HG03039 (cell line): ENCODE data around the gene RNF128.

Experiments
- ATAC-seq: cut with Tn5 transposase; IDR thresholded peaks from one replicate; pipeline ENCODE4 v1.9.1; 2021; ENCODE audit warnings: mild to moderate bottlenecking, moderate library complexity; ENCODE audit not compliant: unreplicated experiment

RNF128 gene

GRCh38 chrX:106726485-106727437, at the start of gene RNF128:
Gene RNF128 (plus strand): TSS chrX:106726701. CDS start chrX:106726914, 213 bp downstream.
- ATAC-seq: no peak

GRCh38 chrX:106680716-106681115, 45.8 kb upstream of the RNF128 start:
- ATAC-seq: no peak

- ATAC-seq: no peak
Observed at GRCh38 chrX:106684207-106684606, 42.3 kb upstream of the RNF128 start.

- ATAC-seq: no peak
Observed at GRCh38 chrX:106692425-106693065, 34.0 kb upstream of the RNF128 start.

GRCh38 chrX:106696502-106696901, 30.0 kb upstream of the RNF128 start:
- no peak for ATAC-seq

- no peak for ATAC-seq
Observed at GRCh38 chrX:106698693-106699092, 27.8 kb upstream of the RNF128 start.

GRCh38 chrX:106702636-106703035, 23.9 kb upstream of the RNF128 start:
- ATAC-seq: no peak

DNA sequence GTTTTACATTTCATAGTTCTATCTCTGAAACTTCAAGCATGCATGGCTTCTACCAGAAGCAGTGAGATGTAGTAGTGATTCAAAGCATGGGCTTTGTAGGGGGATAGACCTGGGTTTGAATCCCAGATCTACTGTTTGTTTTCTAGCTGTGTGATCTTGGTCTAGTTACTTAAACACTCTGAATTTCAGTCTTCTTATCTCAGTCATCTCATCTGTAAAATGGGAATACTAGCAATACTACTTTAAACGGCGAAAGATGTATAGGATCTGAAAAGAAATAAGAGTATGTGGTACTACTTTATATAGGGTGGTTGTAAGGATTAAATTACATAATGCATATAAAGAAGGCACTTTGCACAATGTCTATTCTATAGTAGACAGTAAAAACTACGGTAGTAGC, 20.0 kb upstream of the RNF128 start:
- ATAC-seq: no peak

DNA sequence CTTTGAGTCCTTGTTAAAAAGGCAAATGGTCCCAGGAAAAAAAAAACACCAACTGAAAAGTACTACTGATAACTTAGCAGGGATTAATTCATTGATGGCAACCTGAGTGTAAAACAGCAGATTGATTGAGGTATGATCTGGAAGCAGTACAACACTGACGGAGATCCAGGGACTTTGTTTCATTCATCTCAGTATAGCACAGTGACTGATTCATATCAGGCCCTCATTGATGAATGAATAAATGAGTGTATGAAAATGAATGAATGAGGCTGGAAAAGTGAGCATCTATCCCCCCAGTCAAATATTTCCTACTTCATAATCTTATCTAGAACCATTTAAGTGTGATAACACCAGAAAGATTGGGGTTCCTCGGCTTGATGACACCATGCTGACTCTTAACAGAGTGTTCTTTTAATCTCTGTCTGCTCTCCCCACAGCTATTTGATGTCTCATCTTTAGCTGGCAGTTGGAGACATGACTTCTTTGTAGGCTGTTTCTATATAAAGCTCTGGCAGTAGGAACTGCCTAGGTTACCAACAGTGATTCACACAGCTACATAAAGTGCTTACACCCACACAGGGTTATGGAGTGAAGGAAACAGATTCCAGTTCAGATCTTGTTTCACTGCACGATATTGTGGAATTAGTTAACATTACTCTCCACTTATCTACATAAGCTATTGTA, 18.6 kb upstream of the RNF128 start:
- no peak for ATAC-seq

GRCh38 chrX:106710771-106711170, 15.7 kb upstream of the RNF128 start:
- ATAC-seq: no peak

DNA sequence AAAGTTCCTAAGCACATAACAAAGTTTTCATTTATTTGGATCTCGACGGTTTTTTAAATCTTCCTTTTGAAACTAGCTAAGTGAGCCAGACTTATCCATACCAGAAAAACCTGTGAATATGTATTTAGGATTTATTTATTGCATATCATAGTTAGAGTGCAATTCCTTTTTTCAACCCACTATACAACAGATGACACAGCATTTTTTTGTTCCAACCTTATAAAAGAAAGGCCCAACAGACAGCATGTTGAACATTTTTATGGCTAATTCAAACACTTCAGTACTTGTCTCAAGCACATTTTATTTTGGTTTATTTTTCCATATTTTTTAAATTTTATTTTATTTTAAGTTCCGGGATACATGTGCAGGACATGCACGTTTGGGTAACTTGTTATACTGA, 15.1 kb upstream of the RNF128 start:
- ATAC-seq: no peak

- ATAC-seq: no peak
Observed at GRCh38 chrX:106716004-106716403, 10.5 kb upstream of the RNF128 start.

DNA sequence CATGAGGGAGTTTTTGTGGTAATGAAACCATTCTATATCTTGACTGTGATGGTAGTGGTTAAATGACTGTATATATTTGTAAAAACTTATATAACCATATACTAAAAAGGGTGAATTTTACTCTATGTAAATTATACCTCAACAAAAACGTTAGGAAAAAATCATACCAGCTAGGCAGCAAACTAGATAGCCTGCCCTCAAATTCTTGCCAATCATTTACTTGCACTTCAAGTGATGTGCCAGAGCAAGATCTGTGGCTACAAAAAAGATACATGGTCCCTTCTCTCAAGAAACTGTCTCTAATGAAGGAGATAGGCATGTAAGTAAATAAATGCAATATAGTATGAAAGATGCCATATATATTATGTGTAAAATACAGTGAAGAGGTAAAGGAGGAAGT, 10.0 kb upstream of the RNF128 start:
- ATAC-seq: no peak

DNA sequence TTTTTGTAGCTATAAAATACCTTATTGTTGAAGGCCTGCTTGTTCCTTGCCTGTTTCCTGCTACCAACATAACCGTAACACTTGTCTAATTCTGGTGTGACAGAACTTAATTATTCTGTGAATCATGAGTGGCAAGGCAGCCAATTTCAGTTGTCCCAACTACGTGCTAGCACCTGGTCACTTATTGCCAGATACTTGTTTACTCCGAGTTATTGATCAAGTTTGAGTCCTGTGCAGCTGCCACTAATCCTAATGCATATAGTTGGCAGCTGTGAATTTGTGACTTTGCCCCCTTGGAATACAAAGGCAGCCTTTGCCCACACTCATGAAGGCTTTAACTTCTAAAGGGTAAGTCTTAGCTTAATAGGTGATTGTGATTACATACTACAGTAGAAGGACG, 7.8 kb upstream of the RNF128 start:
- ATAC-seq: no peak

DNA sequence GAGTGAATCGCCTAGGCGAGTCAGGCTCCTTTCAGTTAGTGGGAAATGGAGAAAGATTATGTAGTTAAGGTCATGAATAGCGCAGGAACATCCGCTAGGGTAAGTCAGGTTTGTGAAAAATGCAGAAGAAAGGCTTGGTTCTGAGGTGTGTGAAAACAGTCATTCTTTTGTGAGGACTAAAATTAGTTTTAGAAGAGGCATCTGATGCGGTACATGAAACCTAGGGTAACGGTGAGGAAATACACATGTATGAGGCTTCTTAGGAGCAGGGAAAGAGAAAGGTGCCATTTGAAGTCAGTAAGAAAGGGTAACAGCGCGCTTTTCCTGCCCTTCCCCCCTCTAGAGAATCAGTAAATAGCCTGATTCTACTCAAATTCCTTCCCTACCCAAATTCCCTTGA, 570 bp upstream of the RNF128 start:
- no peak for ATAC-seq

DNA sequence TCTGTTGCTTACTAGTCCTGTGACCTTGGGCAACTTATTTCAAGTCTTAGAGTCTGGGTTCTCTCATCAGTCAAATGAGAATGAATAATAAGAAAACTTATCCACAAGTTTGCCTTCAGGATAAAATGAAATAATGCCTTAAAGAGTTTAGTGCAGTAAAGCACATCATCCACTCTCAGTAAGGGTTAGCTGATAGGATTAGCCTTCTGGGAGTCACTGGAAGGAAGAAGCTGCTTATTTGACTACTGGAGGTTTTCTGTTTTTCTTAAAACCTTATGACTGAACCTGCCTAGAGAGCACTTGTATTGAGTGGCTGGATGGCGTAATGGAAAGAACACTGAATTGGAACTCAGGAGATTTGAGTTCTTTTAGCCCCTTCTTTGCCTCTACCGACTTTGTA, 1.8 kb downstream of the RNF128 start:
- ATAC-seq: no peak

DNA sequence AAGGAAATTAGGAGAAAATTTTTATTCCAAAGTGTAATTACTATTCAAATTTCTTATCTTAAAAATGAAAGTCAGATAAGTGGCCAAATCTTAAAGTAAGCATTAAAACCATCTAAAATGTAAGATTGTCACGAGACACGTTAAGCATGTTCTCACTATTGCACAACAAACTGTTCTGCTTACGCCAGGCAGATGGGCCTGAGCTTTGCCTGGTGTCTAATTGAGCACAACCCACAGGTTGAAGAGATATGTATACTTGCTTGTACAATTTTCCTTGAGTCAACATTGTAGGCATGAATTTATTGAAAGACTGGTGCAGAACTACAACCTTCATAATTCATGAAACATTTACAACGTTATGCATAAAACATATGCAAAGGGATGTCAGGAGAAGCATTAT, 3.9 kb downstream of the RNF128 start:
- no peak for ATAC-seq

GRCh38 chrX:106731590-106731989, 5.1 kb downstream of the RNF128 start:
- ATAC-seq: no peak

- ATAC-seq: no peak
Observed at GRCh38 chrX:106734827-106735226, 8.3 kb downstream of the RNF128 start.

GRCh38 chrX:106740193-106740780, 13.8 kb downstream of the RNF128 start:
- ATAC-seq: no peak

DNA sequence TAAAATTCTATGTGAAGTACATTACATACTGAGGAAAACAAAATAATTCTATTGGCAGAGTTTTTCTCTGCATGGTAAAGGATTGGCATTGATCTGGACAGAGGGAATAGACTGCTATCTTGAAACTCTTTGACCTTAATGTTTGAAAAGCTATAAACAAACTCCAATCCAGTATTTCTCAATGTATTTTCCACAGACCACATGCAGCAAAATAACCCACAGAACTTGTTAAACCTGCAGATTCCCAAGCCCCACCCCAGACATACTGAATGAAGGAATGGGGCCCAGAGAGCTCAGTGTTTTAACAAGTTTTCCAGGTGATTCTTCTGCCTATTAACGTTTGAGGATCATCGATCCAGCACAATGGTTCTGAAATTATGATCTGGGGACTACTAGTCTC, 15.7 kb downstream of the RNF128 start:
- ATAC-seq: no peak
